GM19025 (cell line): Measurements from ENCODE around the gene RBM10.

Experiments used
- ATAC-seq: cut with Tn5 transposase; IDR thresholded peaks from one replicate; pipeline ENCODE4 v1.9.1; 2021; ENCODE audit warnings: mild to moderate bottlenecking, low read depth, moderate library complexity; ENCODE audit not compliant: unreplicated experiment

RBM10 gene

DNA sequence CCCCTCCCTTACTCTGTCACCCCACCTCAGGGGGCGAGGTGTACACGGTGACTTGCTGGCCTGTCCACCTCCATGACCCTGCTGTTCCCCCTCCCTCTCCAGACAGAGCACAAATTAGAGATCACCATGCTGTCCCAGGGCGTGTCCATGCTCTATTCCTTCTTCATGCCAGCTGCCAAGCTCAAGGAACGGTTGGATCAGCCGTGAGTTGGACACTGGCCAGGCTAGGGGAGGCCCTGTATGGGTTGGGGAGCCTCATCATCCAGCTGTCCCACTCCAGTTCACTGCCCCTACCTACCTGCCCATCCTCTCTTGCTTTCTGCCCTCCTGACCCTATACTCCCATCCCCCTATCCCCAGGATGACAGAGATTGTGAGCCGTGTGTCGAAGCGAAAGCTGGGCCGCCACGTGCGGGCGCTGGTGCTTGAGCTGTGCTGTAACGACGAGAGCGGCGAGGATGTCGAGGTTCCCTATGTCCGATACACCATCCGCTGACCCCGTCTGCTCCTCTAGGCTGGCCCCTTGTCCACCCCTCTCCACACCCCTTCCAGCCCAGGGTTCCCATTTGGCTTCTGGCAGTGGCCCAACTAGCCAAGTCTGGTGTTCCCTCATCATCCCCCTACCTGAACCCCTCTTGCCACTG, 69.5 kb downstream of the RBM10 start:
- no peak for ATAC-seq

DNA sequence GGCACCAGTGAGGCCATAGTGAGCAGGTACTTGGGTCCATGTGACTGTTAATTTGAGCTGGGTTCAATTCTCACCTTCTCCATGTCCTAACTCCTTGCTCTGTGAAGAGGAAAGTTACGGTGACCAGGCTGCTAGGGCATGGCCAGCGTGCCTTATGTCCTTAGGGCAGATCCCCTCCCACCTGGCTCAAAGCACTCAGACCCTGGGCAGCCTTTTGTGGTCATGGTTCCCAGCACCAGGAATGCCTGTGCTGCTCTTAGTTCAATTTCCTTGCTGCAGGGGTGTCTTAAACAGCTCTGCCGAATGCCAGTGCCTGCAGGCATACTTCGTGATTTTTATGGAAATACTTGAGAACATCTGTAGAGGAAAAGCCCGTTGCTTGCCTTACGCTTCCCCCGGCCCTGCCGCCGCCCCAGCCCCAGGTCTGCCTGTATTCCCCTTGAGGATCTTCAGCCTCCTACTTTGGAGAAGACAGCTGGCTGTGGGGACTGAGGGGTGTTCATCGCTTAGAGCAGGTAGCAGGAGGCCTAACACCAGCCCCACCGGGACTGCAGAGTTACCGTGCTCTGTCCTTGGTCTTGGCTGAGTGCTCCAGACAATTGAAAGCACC, 70.4 kb downstream of the RBM10 start:
- no peak for ATAC-seq

DNA sequence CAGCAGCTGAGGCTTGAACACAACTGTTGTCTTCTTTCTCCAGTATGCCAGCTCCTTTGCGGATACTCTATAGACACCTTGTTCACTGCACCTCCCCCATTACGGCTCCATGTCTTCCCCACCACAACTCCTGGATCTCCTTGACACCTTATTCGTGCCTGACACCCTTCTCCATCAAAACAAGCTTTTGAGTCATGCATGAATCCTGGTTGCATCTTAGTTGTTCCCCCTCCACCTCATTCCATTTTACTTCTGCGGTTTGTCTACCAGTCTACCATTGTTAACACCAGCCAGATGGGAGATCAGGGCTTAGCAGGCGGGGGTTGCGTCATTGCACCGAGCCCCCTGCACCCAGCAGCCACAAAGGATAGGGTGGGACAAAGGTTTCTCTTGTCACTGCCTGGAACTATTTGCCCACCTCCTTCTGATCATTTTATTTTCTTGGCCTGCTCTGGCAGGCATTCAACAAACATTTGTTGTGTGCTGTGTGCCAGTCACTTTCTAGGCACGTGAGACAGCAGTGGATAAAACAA, 71.4 kb downstream of the RBM10 start:
- no peak for ATAC-seq

DNA sequence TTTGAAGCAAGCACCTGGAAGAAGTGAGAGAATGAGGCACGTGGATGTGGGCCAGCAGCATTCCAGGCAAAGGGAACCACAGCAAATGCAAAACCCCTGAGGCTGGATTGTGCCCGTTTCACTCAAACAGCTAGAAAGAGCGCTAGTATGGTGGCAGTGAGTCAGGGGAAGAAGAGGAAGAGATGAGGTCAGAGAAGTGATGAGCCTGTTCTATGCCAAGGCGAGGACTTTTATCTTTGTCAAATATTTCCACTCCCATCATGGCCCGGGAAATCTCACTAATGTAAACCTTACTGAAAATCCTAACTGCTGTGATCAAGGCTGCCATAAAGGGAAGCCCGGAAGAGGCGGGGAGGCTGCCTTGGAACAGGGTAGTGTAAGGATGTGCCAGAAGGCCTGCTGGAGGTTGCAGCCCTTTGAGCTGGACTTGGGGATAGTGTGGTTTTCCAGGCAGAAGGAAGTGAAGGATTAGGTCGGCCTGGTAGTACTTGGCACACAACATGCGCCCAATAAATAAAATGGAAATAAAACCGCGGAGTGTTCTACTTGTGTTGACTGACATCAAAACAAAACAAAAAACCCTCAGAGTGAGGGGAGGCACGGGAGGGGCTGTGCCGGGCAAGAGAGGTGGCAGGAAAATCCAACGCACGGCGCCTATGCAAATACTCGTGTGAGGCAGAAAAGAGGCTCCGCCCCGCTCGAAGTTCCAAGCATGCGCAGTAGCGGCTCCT, 72.3 kb downstream of the RBM10 start:
- no peak for ATAC-seq

DNA sequence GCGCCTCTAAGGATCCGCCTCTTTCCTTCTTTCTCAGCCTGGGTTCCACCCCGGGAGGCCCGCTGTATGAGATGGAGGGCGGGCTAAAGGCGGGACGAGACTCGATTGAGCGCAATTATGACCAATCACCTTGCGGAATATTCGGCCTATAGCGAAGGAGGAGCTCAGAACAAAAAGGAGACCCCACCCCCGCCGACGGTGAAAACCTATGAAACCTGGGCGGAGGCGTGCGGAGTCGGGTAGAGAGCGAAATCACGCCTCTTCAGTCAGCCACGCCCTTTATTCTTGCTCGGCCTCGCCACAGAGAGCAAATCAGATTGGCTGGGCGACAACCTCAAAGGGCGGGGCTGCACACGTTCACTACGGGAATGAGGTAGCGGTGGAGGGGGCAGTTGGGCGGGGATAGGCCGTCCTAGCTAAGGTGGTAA, 72.8 kb downstream of the RBM10 start:
- peak; percentile 86 for ATAC-seq

DNA sequence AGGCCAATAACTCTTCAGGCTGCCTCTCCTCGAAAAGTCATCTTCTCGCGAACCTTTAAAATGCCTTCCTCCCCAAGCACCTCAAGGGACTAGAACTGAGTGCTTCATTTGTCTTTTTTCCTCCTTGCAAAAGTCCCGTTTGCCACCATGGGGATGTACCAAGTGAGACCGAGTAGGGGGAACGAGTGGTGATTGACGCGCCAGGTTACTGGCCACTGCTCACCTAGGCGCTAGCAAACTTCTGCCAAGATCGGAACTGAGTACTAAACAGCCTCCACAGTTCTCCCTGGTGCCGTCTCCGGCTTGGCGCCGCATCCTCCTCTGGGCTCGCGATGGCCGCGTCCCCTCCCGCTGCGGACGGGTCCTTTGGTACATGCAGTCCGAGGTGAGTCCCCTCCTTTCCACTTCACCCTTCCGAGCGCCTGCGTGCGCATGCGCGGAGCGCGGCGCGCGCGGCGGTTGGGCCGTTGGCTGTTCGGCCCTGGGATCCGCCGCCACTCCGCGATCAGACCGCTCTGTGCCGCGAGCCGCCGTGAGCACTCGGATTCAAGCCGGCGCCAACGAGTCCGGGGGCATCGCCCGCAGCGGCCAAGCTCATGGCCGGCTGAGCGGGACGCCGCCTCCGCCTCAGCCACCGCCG, 73.4 kb downstream of the RBM10 start, which contains the start of gene CDK16:
Gene CDK16 (plus strand): TSS at position 402 of the 640 bp plus-strand sequence. CDS start 4,877 bp downstream, outside the sequence.
- ATAC-seq: peak; percentile 32

DNA sequence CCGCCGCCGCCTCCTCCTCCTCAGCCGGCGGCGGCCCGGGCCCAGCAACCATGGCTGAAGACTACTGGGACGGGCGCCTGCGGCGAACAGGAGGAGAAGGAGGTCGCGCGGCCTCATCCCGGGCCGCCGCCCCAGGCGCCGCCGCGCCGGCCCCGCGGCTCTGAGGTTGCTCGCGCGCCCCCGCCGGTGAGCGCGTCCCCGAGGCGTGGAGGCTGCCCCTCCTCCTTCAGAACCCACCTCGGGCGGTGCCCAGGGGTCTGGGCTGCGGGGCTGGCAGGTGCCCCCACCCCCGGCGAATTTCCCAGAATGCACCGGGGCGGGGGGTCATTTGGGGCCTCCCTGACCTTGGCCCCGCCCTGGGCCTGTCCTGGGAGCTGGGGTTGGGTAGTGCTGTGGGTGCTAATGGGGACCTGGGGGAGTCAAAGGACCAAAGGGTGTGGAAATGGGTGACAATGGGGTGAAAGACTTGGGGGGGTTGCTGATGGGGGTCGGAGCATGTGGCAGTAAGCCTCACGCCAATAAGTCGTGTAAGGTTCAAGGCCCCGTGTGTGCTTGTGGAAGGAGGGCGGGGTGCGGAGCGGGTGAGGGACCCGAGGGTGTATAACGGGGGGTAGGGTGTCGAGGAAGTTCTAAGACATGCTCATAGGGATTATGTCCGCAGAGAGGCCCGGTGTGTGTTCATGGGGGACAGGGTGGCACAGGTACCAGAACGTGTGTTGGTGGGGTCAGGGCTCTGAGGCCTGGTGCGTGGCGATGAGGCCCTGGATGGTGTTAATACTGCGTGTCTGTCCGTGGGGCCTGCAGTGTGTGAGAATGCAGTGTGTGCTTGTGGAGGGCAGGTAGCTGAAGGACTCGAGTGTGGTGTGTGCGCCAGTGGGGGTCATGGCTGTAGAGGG, 74.1 kb downstream of the RBM10 start:
- ATAC-seq: no peak

DNA sequence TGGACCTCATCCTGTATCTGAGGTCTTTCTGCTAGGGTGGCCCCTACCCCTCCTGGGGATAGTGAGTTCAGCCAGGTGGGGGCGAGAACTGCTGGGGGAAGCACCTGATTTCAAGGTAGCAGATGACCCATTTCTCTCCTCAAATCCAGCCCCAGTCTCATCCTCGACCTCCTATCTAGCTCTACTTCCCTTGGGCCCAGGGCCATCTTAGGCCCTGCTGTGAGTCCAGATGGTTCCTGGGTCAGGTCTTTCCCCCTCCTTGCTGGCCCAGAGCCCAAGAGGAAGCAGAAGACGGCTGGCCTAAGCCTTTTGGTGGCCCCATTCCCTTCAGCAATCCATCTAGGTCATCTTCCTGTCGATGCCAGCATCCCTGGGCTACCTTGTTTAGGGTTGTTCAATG, 76.7 kb downstream of the RBM10 start:
- no peak for ATAC-seq

DNA sequence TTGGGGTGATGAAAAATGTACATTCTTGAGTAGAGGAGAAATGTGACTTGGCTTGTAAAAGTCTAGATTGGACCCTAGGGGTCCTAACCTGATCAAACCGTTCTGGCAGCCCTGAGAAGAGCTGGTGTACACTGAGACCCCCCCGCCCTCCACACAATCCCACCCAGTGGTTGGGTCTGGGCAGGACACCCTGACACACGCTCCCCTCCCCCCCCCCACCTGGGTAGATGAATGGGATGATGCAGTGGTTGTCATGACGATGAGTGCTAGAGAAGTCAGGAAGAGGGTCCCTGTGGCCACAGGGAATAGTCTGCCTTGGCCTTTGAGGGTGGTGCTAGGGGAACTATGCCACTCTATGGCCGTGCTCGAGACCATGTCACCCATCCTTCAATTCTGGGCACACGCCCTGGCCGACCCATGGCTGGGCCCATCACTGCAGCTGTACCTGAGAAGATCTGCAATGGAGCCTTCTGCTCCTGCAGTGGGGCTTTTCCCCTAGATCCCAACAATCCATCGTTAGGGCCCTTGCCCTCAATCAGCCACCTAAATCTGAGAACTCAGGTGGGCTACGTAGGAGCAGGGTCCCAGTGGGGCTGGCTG, 77.8 kb downstream of the RBM10 start:
- no peak for ATAC-seq

DNA sequence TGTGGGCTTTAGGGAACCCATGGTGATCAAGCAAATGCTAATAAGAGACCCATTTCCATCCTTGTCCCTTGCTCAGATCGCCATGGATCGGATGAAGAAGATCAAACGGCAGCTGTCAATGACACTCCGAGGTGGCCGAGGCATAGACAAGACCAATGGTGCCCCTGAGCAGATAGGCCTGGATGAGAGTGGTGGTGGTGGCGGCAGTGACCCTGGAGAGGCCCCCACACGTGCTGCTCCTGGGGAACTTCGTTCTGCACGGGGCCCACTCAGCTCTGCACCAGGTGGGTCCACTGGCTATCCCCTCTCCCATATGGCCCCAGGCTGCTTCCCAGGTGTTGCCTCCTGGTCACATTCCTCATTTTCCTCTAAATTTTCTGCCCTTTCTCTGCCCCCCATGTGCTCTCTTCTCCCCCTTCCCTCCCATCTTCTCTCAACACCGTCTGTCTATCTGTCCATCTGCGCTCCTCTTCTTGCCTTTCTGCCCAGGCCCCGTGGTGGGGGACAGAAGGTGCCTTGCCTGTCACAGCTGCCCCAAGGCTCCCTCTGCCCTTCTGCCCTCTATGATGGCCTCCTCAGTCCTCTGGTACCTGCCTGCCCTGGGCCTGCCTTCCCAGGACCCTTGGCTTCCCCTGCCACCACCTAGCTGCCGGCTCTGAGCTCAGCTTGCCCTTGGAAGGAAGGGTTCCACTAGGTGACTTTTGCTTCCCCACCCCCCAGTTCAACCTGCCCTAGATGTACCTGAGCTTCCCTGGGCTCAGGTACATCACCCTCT, 78.6 kb downstream of the RBM10 start:
- no peak for ATAC-seq

DNA sequence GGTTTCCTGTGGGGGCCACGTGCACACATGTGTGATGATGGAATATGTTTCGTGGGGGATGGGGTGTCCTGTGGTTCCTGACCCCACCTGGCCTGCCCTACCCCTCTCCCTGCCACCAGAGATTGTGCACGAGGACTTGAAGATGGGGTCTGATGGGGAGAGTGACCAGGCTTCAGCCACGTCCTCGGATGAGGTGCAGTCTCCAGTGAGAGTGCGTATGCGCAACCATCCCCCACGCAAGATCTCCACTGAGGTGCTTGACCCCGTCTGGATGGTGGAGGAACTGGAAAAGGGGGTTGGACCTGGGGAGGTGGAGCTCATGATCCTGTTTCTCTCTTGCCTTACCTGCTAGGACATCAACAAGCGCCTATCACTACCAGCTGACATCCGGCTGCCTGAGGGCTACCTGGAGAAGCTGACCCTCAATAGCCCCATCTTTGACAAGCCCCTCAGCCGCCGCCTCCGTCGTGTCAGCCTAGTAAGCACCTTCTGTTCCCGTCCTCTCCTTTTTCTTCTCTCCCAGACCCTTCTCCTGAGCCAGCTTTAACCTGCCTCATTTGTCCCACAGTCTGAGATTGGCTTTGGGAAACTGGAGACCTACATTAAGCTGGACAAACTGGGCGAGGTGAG, 79.4 kb downstream of the RBM10 start:
- no peak for ATAC-seq

DNA sequence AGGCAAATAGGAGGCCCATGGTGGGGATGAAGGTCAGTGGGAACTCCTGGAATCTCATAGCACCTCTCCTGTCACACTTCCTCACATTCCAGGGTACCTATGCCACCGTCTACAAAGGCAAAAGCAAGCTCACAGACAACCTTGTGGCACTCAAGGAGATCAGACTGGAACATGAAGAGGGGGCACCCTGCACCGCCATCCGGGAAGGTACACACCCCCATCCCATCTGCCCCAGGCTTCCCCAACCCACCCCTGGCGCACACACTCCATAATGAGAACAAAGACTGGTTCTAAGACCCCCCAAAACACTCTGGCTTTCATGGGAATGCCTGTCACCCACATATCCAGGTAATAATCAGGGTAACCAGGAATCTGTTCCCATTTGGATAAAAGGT, 79.9 kb downstream of the RBM10 start:
- no peak for ATAC-seq

DNA sequence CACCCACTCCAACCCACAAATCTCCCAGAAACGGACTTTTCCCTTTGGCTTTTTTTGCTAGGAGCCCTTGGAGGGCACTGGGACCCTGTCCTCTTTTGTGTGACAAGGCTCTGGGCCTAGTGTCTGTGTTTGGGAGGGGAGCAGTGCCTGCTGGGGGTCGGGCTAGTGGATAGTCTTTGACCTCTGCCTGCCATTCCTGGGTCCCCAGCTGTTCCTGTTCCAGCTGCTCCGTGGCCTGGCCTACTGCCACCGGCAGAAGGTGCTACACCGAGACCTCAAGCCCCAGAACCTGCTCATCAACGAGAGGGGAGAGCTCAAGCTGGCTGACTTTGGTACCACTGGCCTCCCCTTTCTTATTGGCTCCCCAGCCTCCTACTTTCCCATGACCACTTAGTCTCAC, 81.0 kb downstream of the RBM10 start:
- ATAC-seq: no peak

DNA sequence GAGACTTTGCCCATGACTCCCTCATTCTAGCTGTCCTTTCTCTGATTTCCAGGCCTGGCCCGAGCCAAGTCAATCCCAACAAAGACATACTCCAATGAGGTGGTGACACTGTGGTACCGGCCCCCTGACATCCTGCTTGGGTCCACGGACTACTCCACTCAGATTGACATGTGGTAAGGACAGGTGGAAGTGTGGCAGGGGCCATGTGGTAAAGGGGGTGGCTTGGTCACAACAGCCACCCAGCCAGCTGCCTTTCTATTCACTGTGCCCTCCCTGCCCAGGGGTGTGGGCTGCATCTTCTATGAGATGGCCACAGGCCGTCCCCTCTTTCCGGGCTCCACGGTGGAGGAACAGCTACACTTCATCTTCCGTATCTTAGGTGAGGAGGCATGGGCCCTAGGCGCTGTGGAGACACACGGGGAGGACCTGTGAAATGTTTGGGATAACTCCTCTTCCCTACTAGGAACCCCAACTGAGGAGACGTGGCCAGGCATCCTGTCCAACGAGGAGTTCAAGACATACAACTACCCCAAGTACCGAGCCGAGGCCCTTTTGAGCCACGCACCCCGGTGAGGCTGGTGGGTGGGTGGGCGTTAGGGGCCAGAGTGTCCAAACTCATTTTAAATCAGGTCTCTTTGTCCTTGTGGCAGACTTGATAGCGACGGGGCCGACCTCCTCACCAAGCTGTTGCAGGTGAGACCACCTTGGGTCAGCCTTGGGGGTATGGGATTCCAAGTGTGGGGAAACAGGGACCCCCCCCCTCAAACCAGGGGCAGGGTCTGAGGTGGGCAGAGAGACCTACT, 81.7 kb downstream of the RBM10 start:
- no peak for ATAC-seq

DNA sequence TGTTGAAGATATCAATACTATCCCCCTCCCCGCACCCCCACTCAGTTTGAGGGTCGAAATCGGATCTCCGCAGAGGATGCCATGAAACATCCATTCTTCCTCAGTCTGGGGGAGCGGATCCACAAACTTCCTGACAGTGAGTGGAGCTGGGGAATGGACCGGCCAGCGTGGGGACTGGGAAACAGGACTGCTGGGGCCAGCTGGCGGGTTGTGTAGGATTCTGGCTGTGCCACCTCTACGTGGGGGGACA, 82.2 kb downstream of the RBM10 start:
- no peak for ATAC-seq

DNA sequence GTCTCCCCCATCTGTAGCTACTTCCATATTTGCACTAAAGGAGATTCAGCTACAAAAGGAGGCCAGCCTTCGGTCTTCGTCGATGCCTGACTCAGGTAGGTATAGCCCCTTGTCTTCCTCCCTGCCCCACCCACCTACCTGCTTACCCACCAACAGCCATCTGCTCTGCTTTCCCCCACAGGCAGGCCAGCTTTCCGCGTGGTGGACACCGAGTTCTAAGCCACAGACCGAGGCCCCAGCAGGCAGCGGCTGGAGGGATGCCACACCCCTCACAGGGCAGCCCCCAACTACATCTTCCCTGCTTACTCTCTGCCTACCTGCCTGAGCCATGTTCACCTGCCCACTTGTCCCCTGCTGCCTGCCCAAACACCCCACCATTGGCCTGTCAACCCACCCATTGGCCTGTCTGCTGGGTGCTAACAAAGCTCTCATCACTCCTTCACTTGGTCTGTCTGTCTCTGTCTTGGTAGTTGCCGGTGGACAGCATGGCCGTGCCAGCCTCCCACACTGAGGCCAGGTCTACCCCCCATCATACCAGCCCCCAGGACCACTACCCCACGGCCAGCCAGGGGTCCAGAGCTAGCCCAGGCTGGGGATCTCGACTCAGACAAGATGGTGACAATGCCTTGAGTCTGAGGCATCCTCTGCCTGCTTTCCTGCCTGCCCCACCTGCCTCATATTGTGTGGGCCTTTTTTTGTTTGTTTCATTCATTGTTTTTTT, 83.7 kb downstream of the RBM10 start:
- ATAC-seq: no peak

DNA sequence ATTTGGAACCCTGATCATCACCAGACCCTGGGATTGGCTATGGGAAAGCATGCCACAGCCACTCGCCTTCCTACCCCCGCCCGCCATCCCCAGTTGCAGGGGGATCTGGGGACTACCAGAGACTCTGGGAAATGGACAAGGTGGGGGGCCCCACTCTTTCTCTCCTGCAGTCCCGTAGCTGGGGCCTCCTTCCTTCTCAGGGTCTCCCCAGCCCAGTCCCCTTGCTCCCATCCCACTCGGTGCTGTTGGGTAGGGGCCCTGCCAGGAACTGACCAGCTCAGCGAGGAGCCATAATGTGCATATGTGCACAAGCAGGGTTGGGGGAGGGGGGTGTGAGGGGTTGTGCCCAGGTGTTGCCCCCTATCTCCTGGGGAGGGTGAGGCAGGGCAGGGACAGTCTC, 84.4 kb downstream of the RBM10 start:
- no peak for ATAC-seq
